ENCODE data around the gene ZNF783.

The ZNF783 gene

GRCh38 chr7:149281508-149282330, 19.7 kb downstream of the ZNF783 start:
- no peak for DNase-seq (ENCODE audit: low read depth)
- no peak for TF ChIP-seq CTCF (IDR thresholded peaks at IDR 0.05; ENCODE audit: low read length, missing control alignments)
- no peak overlapping the region for H3K4me3 ChIP-seq (replicated peaks; ENCODE audit: low read depth, low read length)

- TF ChIP-seq CTCF (IDR thresholded peaks at IDR 0.05; ENCODE audit: low read length, missing control alignments): no peak
- no peak overlapping the region for H3K4me3 ChIP-seq (replicated peaks; ENCODE audit: low read depth, low read length)
- no peak for DNase-seq (ENCODE audit: low read depth)
These were observed 20.3 kb downstream of the ZNF783 start for GRCh38 chr7:149282331-149282655.

DNA sequence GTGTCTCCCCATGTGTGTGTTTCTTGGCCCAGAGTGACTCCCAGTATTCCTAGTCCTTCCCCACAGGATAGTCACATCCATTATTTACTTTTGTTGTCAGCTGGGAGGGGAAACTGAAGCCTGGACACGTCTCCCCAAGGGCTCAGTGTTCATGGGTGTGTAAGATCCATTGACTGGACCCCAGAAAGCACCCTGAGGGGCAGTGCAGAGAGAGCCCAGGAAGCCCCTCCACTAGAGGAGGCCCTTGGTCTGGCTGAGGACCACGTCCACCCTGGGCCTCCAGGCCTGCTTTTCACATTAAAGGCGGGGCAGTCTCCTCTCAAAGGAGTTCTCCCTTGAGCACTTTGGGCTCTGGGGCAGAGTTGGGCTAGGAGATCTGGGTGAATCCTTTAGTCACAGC, 21.3 kb downstream of the ZNF783 start:
- no peak overlapping the region for H3K4me3 ChIP-seq (replicated peaks; ENCODE audit: low read depth, low read length)
- TF ChIP-seq CTCF (IDR thresholded peaks at IDR 0.05; ENCODE audit: low read length, missing control alignments): no peak
- DNase-seq (ENCODE audit: low read depth): no peak

GRCh38 chr7:149284343-149284742, 22.3 kb downstream of the ZNF783 start:
- TF ChIP-seq CTCF (IDR thresholded peaks at IDR 0.05; ENCODE audit: low read length, missing control alignments): no peak

GRCh38 chr7:149284850-149285585, 23.0 kb downstream of the ZNF783 start:
- TF ChIP-seq CTCF (IDR thresholded peaks at IDR 0.05; ENCODE audit: low read length, missing control alignments): no peak
- peak overlapping the region; percentile 63 for H3K4me3 ChIP-seq (replicated peaks; ENCODE audit: low read depth, low read length)
- DNase-seq (ENCODE audit: low read depth): peak; percentile 87

More at GRCh38 chr7:149284343-149284742, 22.3 kb downstream of the ZNF783 start:
- no peak for DNase-seq (ENCODE audit: low read depth)
- no peak overlapping the region for H3K4me3 ChIP-seq (replicated peaks; ENCODE audit: low read depth, low read length)

- H3K4me3 ChIP-seq (replicated peaks; ENCODE audit: low read depth, low read length): peak overlapping the region; percentile 63
- peak; percentile 20 for DNase-seq (ENCODE audit: low read depth)
- no peak for TF ChIP-seq CTCF (IDR thresholded peaks at IDR 0.05; ENCODE audit: low read length, missing control alignments)
These were observed 23.6 kb downstream of the ZNF783 start for GRCh38 chr7:149285603-149286002.

All from fibroblast of pulmonary artery (primary cell).